ENCODE results near the gene PARVB. TPM values are rescaled to one million over a fixed set of nuclear protein-coding genes. Genes with fewer than 3 reads are reported as not detected.

The PARVB gene
- total RNA-seq, 1 experiment from 2014 or later: 35.3 TPM

DNA sequence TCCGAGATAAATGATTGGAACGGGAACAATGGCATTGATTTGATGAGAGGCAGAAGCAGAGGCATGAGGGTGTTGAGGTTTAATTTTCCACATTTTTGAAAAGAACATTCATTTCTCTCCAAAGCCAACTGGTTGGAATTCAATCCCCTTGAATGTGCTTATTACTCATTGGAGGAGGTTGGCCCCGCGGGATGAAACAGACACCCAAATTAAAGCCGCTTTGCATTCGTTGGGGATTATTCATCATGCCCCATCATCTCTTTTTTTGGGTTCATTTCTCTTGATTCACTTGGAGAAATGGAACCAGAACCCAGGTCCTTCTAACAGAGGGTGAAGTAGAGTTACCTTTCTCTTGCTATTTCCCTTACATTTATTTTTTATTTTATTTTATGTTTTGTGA lies 109.1 kb downstream of the PARVB start:
- no peaks in the 10 kb centered on the region for H3K27me3 ChIP-seq (ENCODE audit: insufficient read depth, low read depth)
- no peaks in the 10 kb centered on the region for H3K4me1 ChIP-seq (replicated peaks; ENCODE audit: insufficient read depth)
- BruUV-seq (replicated peaks): no TSS peak
- H3K4me3 ChIP-seq: no peak overlapping the region
- no peaks in the 10 kb centered on the region for H4K20me1 ChIP-seq (ENCODE audit: insufficient read depth)
- no peaks in the 10 kb centered on the region for H3F3A ChIP-seq (ENCODE audit: insufficient read depth, low read depth)
- ChIA-PET CTCF (no interaction called here), POLR2A (ENCODE audit: unreplicated experiment) (no interaction called here)
- H3K9me2 ChIP-seq (ENCODE audit: insufficient read depth): no peaks in the 10 kb centered on the region
- no peak for DNase-seq
- no peaks in the 10 kb centered on the region for H3K79me2 ChIP-seq (ENCODE audit: low read depth)
- peaks cover 14% of the 10 kb centered on the region; the same call in 1 of the 2 replicates for H3K9me3 ChIP-seq (ENCODE audit: insufficient read depth, low read depth)
- intact Hi-C loops (cut with micrococcal nuclease; ENCODE audit: unreplicated experiment): no loop called here
- TF ChIP-seq, protein P1, sequence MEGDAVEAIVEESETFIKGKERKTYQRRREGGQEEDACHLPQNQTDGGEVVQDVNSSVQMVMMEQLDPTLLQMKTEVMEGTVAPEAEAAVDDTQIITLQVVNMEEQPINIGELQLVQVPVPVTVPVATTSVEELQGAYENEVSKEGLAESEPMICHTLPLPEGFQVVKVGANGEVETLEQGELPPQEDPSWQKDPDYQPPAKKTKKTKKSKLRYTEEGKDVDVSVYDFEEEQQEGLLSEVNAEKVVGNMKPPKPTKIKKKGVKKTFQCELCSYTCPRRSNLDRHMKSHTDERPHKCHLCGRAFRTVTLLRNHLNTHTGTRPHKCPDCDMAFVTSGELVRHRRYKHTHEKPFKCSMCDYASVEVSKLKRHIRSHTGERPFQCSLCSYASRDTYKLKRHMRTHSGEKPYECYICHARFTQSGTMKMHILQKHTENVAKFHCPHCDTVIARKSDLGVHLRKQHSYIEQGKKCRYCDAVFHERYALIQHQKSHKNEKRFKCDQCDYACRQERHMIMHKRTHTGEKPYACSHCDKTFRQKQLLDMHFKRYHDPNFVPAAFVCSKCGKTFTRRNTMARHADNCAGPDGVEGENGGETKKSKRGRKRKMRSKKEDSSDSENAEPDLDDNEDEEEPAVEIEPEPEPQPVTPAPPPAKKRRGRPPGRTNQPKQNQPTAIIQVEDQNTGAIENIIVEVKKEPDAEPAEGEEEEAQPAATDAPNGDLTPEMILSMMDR (conservative IDR thresholded peaks at IDR 0.05): no peak
- no peak for TF ChIP-seq EZH2 (IDR thresholded peaks at IDR 0.05; ENCODE audit: low read depth)
- peaks cover 6% of the 10 kb centered on the region; the same call in 1 of the 2 replicates for H3K36me3 ChIP-seq (ENCODE audit: low read depth)
- H2AFZ ChIP-seq: no peak overlapping the region
- no peak overlapping the region for H3K4me2 ChIP-seq
- H3K27ac ChIP-seq: no peak overlapping the region

DNA sequence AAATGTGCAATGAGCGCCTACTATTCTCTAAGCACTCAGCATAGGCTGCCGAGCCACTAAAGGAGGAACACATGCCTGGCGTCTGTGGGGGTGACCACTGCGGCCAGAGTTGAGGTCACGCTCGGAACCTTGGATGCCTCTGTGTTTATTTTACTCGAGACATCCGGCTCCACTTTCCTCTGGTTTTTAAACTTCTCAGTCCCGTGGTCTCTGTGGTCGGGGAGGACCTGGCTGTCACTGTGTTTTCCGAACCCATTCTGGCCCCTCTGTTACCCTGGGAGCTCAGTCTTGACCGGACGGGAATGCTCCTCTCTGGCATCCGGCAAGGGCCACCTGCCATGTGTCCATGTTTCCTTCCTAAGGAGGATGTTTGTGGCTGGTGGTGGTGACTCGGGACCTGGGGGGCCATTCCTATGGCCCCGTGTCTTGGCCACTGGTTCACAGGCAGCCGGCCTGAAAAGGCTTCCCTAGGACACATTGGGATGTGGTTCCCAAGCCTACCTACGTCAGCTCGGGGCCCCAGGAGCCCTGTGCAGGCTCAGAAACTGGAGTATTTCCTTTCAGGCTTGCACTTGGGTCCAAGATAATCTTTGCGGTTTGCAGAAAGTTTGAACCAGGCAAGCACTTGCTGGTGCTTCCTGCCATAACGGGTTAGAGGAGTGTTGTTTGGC lies 109.9 kb downstream of the PARVB start:
- no TSS peak for BruUV-seq (replicated peaks)
- Histone ChIP-seq H3K4me3 (no peak overlapping the region), H3K79me2 (ENCODE audit: low read depth) (no peaks in the 10 kb centered on the region), H3K9me3 (ENCODE audit: insufficient read depth, low read depth) (peaks cover 14% of the 10 kb centered on the region; the same call in 1 of the 2 replicates), H3F3A (ENCODE audit: insufficient read depth, low read depth) (no peaks in the 10 kb centered on the region), H2AFZ (no peak overlapping the region), H3K27me3 (ENCODE audit: insufficient read depth, low read depth) (no peaks in the 10 kb centered on the region), H4K20me1 (ENCODE audit: insufficient read depth) (no peaks in the 10 kb centered on the region), H3K4me1 (replicated peaks; ENCODE audit: insufficient read depth) (no peaks in the 10 kb centered on the region), H3K36me3 (ENCODE audit: low read depth) (peaks cover 6% of the 10 kb centered on the region; the same call in 1 of the 2 replicates), H3K4me2 (no peak overlapping the region), H3K9me2 (ENCODE audit: insufficient read depth) (no peaks in the 10 kb centered on the region), H3K27ac (no peak overlapping the region)
- CTCF ChIA-PET: no interaction called here
- intact Hi-C loops (cut with micrococcal nuclease; ENCODE audit: unreplicated experiment): no loop called here
- POLR2A ChIA-PET (ENCODE audit: unreplicated experiment): no interaction called here
- DNase-seq: no peak
- TF ChIP-seq, protein P1 (conservative IDR thresholded peaks at IDR 0.05): no peak
- no peak for TF ChIP-seq EZH2 (IDR thresholded peaks at IDR 0.05; ENCODE audit: low read depth)

DNA sequence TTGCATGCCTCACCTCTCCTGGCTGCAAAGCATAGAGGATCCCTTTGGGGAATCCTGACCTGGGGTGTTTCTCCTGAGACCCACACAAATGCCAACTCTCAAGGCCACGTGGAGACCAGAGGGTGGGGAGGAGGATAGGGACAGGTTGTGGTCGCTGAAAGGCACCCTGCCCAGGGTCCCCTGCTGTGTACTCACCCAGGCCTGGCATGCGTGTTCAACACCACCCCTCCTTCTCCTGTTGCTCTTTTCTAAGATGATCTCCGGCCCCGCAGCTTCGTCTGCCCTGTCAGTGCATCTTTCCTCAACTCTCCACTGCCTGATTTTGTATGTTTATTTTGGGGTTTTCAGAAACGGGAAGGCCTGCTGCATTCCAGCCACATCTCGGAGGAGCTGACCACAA lies 112.0 kb downstream of the PARVB start:
- no peak overlapping the region for H3K4me2 ChIP-seq
- H3F3A ChIP-seq (ENCODE audit: insufficient read depth, low read depth): no peaks in the 10 kb centered on the region
- H3K4me3 ChIP-seq: no peak overlapping the region
- H3K27ac ChIP-seq: no peak overlapping the region
- H3K9me2 ChIP-seq (ENCODE audit: insufficient read depth): no peaks in the 10 kb centered on the region
- POLR2A ChIA-PET (ENCODE audit: unreplicated experiment): no interaction called here
- no peaks in the 10 kb centered on the region for H3K4me1 ChIP-seq (replicated peaks; ENCODE audit: insufficient read depth)
- H3K79me2 ChIP-seq (ENCODE audit: low read depth): no peaks in the 10 kb centered on the region
- H2AFZ ChIP-seq: no peak overlapping the region
- no peaks in the 10 kb centered on the region for H3K27me3 ChIP-seq (ENCODE audit: insufficient read depth, low read depth)
- no peaks in the 10 kb centered on the region for H4K20me1 ChIP-seq (ENCODE audit: insufficient read depth)
- no TSS peak for BruUV-seq (replicated peaks)
- TF ChIP-seq EZH2 (IDR thresholded peaks at IDR 0.05; ENCODE audit: low read depth): no peak
- TF ChIP-seq, protein P1 (conservative IDR thresholded peaks at IDR 0.05): no peak
- CTCF ChIA-PET: no interaction called here
- H3K9me3 ChIP-seq (ENCODE audit: insufficient read depth, low read depth): peaks cover 14% of the 10 kb centered on the region; the same call in 1 of the 2 replicates
- no peak for DNase-seq
- peaks cover 6% of the 10 kb centered on the region; the same call in 1 of the 2 replicates for H3K36me3 ChIP-seq (ENCODE audit: low read depth)
- intact Hi-C loops (cut with micrococcal nuclease; ENCODE audit: unreplicated experiment): no loop called here
